HG02870 (cell line): ENCODE data around the gene KCNE4.
A peak's percentile ranks its signal among the peaks of the same experiment; 100 is the strongest.

Experiments
- ATAC-seq: cut with Tn5 transposase; IDR thresholded peaks from one replicate; pipeline ENCODE4 v1.9.1; 2021; ENCODE audit warnings: mild to moderate bottlenecking, moderate library complexity; ENCODE audit not compliant: unreplicated experiment

Gene KCNE4

DNA sequence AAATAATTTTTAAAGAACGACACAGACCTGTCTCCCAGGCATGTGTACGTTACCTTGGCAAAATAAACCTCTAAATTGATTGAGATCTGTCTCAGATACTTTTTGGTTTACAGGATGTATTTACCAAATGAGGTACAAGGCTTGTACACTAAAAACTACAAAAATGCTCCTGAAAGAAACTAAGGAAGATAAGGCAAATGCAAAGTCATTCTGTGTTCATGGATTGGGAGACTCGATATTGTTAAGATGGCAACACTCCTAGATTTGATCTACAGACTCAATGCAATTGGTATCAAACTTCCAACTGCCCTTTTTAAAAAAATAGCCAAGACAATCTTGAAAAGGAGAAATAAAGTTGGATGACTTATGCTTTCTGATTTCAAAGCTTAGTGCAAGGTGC lies 11.5 kb upstream of the KCNE4 start:
- no peak for ATAC-seq

DNA sequence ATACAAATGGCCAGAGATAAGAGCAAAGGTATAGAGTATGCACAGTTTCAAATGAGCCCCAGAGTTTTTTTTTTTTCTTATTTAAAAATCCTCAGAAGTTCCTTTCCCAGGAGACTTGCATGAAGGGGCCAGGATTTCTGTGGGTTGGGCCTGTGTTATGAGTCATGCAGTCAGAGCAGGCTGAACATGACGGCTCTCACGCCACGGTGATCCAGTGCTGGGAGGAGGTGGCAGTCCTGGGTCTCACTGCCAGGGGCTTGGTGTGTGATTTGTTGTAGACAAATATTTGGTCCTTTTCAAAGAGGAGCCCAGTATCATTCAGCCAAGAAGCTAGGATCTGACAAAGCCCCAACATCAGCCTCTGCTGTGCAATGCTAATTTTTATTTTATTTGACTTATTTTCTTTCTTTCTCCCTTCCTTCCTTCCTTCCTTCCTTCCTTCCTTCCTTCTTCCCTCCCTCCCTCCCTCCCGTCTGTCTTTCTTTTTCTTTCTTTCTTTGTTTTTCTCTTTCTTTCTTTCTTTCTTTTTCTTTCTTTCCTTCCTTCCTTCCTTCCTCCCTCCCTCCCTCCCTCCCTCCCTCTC lies 10.4 kb upstream of the KCNE4 start:
- no peak for ATAC-seq

DNA sequence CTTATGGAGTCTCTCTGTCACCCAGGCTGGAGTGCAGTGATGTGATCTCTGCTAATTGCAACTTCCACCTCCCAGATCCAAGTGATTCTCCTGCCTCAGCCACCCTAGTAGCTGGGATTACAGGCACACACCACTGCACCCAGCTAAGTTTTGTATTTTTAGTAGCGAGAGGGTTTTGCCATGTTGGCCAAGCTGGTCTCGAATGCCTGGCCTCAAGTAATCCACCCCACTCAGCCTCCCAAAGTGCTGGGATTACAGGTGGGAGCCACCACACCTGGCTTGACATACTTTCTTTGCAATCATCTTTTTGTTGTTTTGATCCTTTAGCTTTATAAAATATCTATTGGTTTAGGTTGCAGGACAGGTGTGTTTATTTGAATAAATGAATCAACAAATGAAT lies 9.7 kb upstream of the KCNE4 start:
- no peak for ATAC-seq

DNA sequence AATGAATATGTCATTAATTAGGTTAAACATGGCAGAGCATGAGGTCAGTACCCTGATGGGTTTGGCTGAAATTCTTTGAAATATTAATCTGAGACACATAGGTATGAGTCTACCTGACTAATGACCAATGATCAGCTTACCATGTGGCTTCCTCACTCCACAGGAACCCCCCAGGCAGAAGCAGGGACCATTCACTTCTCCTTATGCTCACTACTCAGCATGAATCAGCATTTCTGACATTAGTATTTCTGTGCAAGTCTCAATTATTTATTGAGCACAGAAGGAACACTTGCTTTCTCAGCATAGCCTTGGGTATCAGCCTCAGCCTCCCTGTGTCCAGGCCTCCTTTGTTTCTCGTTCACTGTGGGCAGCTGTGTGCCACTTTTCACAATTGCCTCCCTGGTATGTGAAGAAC lies 9.3 kb upstream of the KCNE4 start:
- ATAC-seq: no peak

DNA sequence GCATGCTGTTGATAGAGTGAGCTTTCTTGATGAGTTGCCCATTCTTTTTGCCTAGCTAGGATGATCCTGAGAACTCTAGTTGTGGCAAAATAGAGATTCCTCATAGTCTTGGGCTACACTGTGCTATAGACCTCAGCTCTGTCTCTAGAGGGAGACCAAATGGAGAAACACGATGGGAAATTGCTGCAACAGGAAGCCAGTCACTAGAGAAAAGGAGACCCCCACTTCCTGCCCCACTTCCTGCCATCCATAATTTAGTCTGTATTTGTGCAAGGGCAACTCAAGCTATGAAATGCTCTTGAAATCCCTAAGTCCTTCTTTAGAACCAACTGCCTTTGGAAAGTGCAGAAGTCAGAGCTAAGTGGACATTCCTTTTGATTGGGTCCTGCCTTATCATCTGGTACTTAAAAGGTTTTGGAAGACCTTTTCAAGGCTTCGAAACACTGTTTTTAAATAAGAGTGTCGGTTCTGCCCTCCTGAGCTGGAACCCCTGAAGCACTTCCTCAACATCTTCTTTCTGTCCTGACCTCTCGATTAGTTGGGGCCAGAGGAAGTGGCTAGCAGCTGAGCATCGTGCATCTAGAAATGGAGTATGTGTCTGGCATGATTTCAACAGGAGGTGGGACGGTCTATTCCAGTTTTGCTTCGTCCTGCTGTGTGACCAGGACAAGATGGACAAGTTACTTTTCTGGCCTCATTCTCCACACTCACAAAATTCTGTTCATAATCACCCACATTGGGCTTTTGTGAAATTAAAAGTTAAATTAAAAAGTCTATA lies 8.6 kb upstream of the KCNE4 start:
- ATAC-seq: no peak

- ATAC-seq: no peak
These were observed 7.7 kb upstream of the KCNE4 start for GRCh38 chr2:223044092-223044836.

DNA sequence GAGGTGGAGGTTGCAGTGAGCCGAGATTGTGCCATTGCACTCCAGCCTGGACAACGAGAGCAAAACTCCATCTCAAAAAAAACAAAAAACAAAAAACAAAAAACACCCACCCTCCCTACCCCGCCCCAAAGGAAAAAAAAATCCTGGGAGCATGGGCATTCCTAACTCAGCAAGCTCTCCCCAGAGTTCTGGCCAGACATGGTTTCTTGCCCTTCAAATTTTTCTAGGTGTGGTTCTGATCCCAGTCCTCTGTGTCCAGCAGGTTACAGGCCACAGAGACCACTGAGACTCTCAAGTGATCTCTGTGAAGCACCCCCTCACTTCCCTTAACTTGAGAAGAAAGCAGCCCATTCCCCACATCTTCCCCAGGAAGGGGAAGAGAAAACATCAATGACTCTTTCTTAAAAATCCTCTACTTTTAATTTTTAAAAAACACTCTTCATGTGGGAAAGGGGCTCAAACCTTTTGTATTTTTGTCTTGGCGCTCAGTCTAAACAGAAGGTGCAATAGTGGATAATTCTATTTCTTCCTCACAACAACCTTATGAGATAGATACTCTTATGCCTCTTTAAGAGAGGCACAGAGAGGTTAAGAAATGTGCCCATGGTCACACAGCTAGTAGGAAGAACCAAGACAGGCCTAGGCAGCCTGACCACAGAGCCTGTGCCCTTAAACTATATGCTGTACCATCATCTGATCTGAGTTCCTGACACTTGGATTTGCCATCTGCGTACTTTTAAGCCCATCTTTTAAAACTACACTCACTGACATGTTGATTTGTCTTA lies 6.9 kb upstream of the KCNE4 start:
- no peak for ATAC-seq

- no peak for ATAC-seq
These were observed 5.4 kb upstream of the KCNE4 start for GRCh38 chr2:223046470-223047040.

DNA sequence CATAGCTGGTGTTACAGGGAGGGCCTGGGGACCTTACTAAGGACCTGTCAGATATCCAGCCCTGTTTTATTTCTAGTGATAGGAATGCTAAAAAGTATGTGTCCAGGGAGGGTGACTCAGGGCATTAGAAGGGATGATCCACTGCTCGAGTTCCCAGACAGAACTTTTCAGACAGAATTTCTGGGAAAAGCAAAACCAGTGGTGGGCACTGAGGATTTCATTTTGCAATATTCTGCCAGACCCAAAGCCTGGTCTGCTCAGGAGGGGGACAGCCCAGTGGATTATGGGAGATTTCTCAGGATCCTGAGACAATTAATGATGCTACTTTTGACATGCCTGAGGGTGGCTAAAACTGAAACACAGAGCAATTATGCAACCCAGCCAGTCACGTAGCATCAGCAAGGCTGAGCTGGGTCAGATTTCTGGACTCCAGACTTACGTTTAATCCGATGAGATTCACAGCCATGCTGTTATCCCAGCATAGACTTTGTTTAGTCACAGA lies 4.7 kb upstream of the KCNE4 start:
- ATAC-seq: no peak

GRCh38 chr2:223048519-223048918 lies 3.5 kb upstream of the KCNE4 start:
- ATAC-seq: peak; percentile 45

- ATAC-seq: no peak
These were observed 2.6 kb upstream of the KCNE4 start for GRCh38 chr2:223049356-223049755.

- ATAC-seq: no peak
These were observed 1.8 kb upstream of the KCNE4 start for GRCh38 chr2:223050188-223050587.

- ATAC-seq: no peak
These were observed 988 bp upstream of the KCNE4 start for GRCh38 chr2:223050900-223051504.

GRCh38 chr2:223052548-223053483 lies 826 bp downstream of the KCNE4 start:
- no peak for ATAC-seq

DNA sequence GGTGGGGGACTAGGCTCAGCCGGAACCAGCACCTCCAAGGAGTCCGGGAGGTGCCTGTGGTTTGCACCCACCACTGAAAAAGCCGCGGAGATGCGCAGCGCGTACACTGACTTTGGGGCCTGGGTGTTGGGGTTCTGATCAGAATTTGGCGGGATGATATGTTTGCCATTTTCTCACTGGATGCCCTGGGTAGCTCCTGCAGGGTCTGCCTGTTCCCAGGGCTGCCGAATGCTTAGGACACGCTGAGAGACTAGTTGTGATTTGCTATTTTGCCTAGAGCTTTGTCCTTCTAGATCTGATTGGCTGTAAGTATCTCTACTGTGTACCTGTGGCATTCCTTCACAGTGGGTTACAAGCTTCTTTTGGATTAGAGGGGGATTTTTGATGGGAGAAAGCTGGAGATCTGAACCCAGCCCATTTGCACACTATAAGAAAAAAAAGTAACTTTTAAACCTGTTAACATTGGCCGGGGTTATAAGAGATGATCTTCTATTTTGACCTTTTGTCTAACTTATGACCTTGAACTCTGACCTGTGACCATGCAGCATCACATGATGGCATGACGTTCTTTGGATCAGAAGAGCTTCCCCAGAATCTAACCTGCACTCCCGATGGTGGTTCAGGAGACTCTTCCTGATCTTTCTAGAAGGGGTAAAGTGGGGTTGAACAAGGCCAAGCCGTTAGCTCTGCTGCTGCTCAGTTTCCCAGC lies 1.6 kb downstream of the KCNE4 start:
- ATAC-seq: no peak

GRCh38 chr2:223054193-223054781 lies 2.3 kb downstream of the KCNE4 start:
- ATAC-seq: no peak

DNA sequence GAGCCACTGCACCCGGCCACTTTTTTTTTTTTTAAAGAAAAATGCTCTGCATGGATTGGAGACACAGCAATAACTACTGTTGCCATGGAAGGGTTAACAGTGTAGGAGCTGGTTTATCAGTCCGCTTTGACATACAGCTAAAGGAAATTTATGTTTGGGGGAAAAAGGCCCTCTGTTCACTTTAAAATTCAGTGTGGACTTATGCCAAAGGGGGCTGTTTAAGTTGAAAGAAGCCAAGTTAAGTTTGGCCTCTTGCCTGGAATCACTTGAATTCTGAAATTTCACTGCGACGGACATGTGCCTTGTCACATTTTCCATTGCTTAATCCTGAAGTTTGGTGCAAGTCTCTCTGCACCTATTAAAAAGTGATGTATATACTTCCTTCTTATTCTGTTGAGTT lies 3.1 kb downstream of the KCNE4 start:
- ATAC-seq: no peak

- no peak for ATAC-seq
These were observed 3.8 kb downstream of the KCNE4 start for GRCh38 chr2:223055836-223056235.
